ENCODE data around the gene CNNM2.

Gene CNNM2

GRCh38 chr10:103106539-103106938 lies 188.4 kb downstream of the CNNM2 start:
- Histone ChIP-seq H3K9ac (ENCODE audit: low read depth, low read length, poor library complexity, severe bottlenecking) (no peak overlapping the region), H3K36me3 (ENCODE audit: insufficient read depth, low read length) (peaks cover 65% of the 10 kb centered on the region), H3K9me3 (ENCODE audit: insufficient read depth, low read depth, low read length) (no peaks in the 10 kb centered on the region), H3K9me2 (replicated peaks; ENCODE audit: low read depth, low read length) (no peaks in the 10 kb centered on the region), H3K4me1 (ENCODE audit: insufficient read depth, low read length, poor library complexity, severe bottlenecking) (peaks cover 6% of the 10 kb centered on the region), H3K4me3 (ENCODE audit: low read length, poor library complexity, severe bottlenecking) (no peak overlapping the region), H3K27me3 (ENCODE audit: insufficient read depth, low read length, poor library complexity, severe bottlenecking) (no peaks in the 10 kb centered on the region), H4K20me1 (ENCODE audit: insufficient read depth, low read length, poor library complexity, severe bottlenecking) (peaks cover 29% of the 10 kb centered on the region), H3K4me2 (ENCODE audit: low read depth, low read length, poor library complexity, severe bottlenecking) (no peak overlapping the region), H2AFZ (ENCODE audit: low read length) (no peak overlapping the region), H3F3A (ENCODE audit: low read depth) (0 out of 2 replicates have a peak, but pooled peaks cover 3% of the 10 kb centered on the region), H3K79me2 (ENCODE audit: insufficient read depth, low read length) (peaks cover 36% of the 10 kb centered on the region)
- TF ChIP-seq EZH2phosphoT487 (IDR thresholded peaks at IDR 0.05; ENCODE audit: borderline replicate concordance): no peak
- no peak for TF ChIP-seq CTCF (conservative IDR thresholded peaks at IDR 0.05; ENCODE audit: low read length)

- H3K9ac ChIP-seq (ENCODE audit: low read depth, low read length, poor library complexity, severe bottlenecking): no peak overlapping the region
- peaks cover 35% of the 10 kb centered on the region for H3K36me3 ChIP-seq (ENCODE audit: insufficient read depth, low read length)
- H3F3A ChIP-seq (ENCODE audit: low read depth): 0 out of 2 replicates have a peak, but pooled peaks cover 3% of the 10 kb centered on the region
- no peak overlapping the region for H3K4me2 ChIP-seq (ENCODE audit: low read depth, low read length, poor library complexity, severe bottlenecking)
- no peaks in the 10 kb centered on the region for H3K9me2 ChIP-seq (replicated peaks; ENCODE audit: low read depth, low read length)
- H2AFZ ChIP-seq (ENCODE audit: low read length): no peak overlapping the region
- peaks cover 41% of the 10 kb centered on the region for H4K20me1 ChIP-seq (ENCODE audit: insufficient read depth, low read length, poor library complexity, severe bottlenecking)
- no peaks in the 10 kb centered on the region for H3K9me3 ChIP-seq (ENCODE audit: insufficient read depth, low read depth, low read length)
- peaks cover 63% of the 10 kb centered on the region for H3K79me2 ChIP-seq (ENCODE audit: insufficient read depth, low read length)
- peaks cover 12% of the 10 kb centered on the region for H3K4me1 ChIP-seq (ENCODE audit: insufficient read depth, low read length, poor library complexity, severe bottlenecking)
- H3K27me3 ChIP-seq (ENCODE audit: insufficient read depth, low read length, poor library complexity, severe bottlenecking): no peaks in the 10 kb centered on the region
- TF ChIP-seq CTCF (conservative IDR thresholded peaks at IDR 0.05; ENCODE audit: low read length) (no peak), EZH2phosphoT487 (IDR thresholded peaks at IDR 0.05; ENCODE audit: borderline replicate concordance) (no peak)
- no peak overlapping the region for H3K4me3 ChIP-seq (ENCODE audit: low read length, poor library complexity, severe bottlenecking)
These were observed 191.7 kb downstream of the CNNM2 start for GRCh38 chr10:103109821-103110220.

- H3K4me3 ChIP-seq (ENCODE audit: low read length, poor library complexity, severe bottlenecking): no peak overlapping the region
- H3K9ac ChIP-seq (ENCODE audit: low read depth, low read length, poor library complexity, severe bottlenecking): no peak overlapping the region
- H3K27me3 ChIP-seq (ENCODE audit: insufficient read depth, low read length, poor library complexity, severe bottlenecking): no peaks in the 10 kb centered on the region
- H3K9me3 ChIP-seq (ENCODE audit: insufficient read depth, low read depth, low read length): no peaks in the 10 kb centered on the region
- peaks cover 37% of the 10 kb centered on the region for H4K20me1 ChIP-seq (ENCODE audit: insufficient read depth, low read length, poor library complexity, severe bottlenecking)
- 0 out of 2 replicates have a peak, but pooled peaks cover 3% of the 10 kb centered on the region for H3F3A ChIP-seq (ENCODE audit: low read depth)
- peaks cover 69% of the 10 kb centered on the region for H3K79me2 ChIP-seq (ENCODE audit: insufficient read depth, low read length)
- no peaks in the 10 kb centered on the region for H3K9me2 ChIP-seq (replicated peaks; ENCODE audit: low read depth, low read length)
- TF ChIP-seq EZH2phosphoT487 (IDR thresholded peaks at IDR 0.05; ENCODE audit: borderline replicate concordance) (no peak), CTCF (conservative IDR thresholded peaks at IDR 0.05; ENCODE audit: low read length) (no peak)
- H3K4me1 ChIP-seq (ENCODE audit: insufficient read depth, low read length, poor library complexity, severe bottlenecking): peaks cover 12% of the 10 kb centered on the region
- H3K4me2 ChIP-seq (ENCODE audit: low read depth, low read length, poor library complexity, severe bottlenecking): no peak overlapping the region
- H2AFZ ChIP-seq (ENCODE audit: low read length): no peak overlapping the region
- H3K36me3 ChIP-seq (ENCODE audit: insufficient read depth, low read length): peaks cover 30% of the 10 kb centered on the region; the same call in 1 of the 2 replicates
These were observed 192.3 kb downstream of the CNNM2 start for GRCh38 chr10:103110407-103110806.
